ENCODE results near the gene RTN4. TPM values are rescaled to one million over a fixed set of nuclear protein-coding genes. Genes with fewer than 3 reads are reported as not detected.
A peak's percentile ranks its signal among the peaks of the same experiment; 100 is the strongest.

RTN4 gene
- total RNA-seq, 1 experiment from 2014 or later: 200 TPM

DNA sequence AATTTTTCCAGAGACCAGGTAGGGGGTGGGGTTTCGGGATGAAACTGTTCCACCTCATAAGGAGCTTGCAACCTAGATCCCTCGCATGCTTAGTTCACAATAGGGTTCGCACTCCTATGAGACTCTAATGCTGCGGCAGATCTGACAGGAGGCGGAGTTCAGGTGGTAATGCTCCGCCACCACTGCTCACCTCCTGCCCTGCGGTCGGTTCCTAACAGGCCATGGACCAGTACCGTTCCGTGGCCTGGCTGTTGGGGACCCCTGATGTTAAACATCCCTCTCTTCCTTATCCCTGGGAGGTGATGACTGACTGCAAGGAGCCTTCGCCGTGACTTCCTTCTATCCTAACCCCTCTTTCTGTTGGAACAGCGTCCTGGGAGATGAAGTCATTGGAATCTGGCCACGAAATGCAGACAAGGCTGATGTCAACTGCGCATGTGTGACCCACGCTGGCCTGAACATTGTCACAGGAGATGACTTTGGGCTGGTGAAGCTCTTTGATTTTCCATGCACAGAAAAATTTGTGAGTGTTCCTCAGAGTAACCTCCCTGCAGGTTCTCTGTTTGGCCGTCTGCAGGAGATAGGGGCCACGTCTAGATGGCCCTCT lies 82.4 kb downstream of the RTN4 start:
- Histone ChIP-seq H2AK5ac (ENCODE audit: insufficient read length, low read length) (no peak overlapping the region), H3K9ac (ENCODE audit: extremely low read depth, insufficient read length, low read length) (no peak overlapping the region), H3K14ac (ENCODE audit: insufficient read depth, low read length) (no peak overlapping the region), H3K4ac (ENCODE audit: low read depth, low read length) (no peak overlapping the region), H3K27me3 (ENCODE audit: insufficient read depth, low read length) (no peaks in the 10 kb centered on the region), H2AFZ (ENCODE audit: low read length) (no peak overlapping the region), H4K20me1 (ENCODE audit: control insufficient read depth, insufficient read depth, insufficient read length) (no peaks in the 10 kb centered on the region), H3T11ph (ENCODE audit: low read length) (no peak overlapping the region), H3K79me2 (ENCODE audit: insufficient read depth, low read length) (no peaks in the 10 kb centered on the region), H3K9me3 (ENCODE audit: control insufficient read depth, low read depth, low read length) (no peaks in the 10 kb centered on the region), H3K23ac (ENCODE audit: insufficient read length, low read depth, low read length) (no peak overlapping the region), H3K18ac (ENCODE audit: insufficient read length, low read depth, low read length) (no peak overlapping the region), H4K91ac (ENCODE audit: insufficient read length, low read depth, low read length) (no peak overlapping the region), H3K4me1 (ENCODE audit: insufficient read depth, low read length) (peaks cover 2% of the 10 kb centered on the region; the same call in 1 of the 2 replicates), H4K5ac (ENCODE audit: insufficient read length, low read depth, low read length) (no peak overlapping the region), H3K4me2 (ENCODE audit: insufficient read depth, insufficient read length, low read length) (no peak overlapping the region), H2BK120ac (ENCODE audit: low read depth, low read length, poor library complexity, severe bottlenecking) (no peak overlapping the region), H2BK20ac (ENCODE audit: low read depth, low read length, poor library complexity, severe bottlenecking) (no peak overlapping the region), H2BK12ac (ENCODE audit: insufficient read length, low read depth, low read length) (no peak overlapping the region), H3K79me1 (ENCODE audit: insufficient read depth, low read depth, low read length, poor library complexity, severe bottlenecking) (no peaks in the 10 kb centered on the region), H2BK15ac (ENCODE audit: low read depth, low read length) (no peak overlapping the region), H3K56ac (ENCODE audit: insufficient read length, low read depth, low read length) (no peak overlapping the region), H3K27ac (ENCODE audit: insufficient read length, low read depth, low read length) (no peak overlapping the region), H3K23me2 (ENCODE audit: insufficient read length, low read depth, low read length, poor library complexity, severe bottlenecking) (no peaks in the 10 kb centered on the region), H4K8ac (replicated peaks; ENCODE audit: insufficient read length, low read depth, low read length) (no peak overlapping the region), H2BK5ac (ENCODE audit: insufficient read length, low read length) (no peak overlapping the region)
- H3K4me1 Mint-ChIP-seq: peaks cover 30 to 32% of the 10 kb centered on the region in 2 experiments
- peaks cover 19 to 37% (median 23%) of the 10 kb centered on the region in 3 experiments for H3K36me3 Mint-ChIP-seq (ENCODE audit: insufficient read depth in 1 of 3, low read depth in 3 of 3)
- H3K27me3 Mint-ChIP-seq (ENCODE audit: low read depth): no peaks in the 10 kb centered on the region; the same call in 1 of the 2 replicates
- no peaks in the 10 kb centered on the region for H3K9me3 Mint-ChIP-seq
- WGBS (ENCODE audit: extremely low coverage, insufficient read length, low lambda C conversion rate): no CpG with 5 or more reads among the region's 18 CpGs
- no peak overlapping the region for H3K4me3 Mint-ChIP-seq
- TF ChIP-seq, protein P1, sequence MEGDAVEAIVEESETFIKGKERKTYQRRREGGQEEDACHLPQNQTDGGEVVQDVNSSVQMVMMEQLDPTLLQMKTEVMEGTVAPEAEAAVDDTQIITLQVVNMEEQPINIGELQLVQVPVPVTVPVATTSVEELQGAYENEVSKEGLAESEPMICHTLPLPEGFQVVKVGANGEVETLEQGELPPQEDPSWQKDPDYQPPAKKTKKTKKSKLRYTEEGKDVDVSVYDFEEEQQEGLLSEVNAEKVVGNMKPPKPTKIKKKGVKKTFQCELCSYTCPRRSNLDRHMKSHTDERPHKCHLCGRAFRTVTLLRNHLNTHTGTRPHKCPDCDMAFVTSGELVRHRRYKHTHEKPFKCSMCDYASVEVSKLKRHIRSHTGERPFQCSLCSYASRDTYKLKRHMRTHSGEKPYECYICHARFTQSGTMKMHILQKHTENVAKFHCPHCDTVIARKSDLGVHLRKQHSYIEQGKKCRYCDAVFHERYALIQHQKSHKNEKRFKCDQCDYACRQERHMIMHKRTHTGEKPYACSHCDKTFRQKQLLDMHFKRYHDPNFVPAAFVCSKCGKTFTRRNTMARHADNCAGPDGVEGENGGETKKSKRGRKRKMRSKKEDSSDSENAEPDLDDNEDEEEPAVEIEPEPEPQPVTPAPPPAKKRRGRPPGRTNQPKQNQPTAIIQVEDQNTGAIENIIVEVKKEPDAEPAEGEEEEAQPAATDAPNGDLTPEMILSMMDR (conservative IDR thresholded peaks at IDR 0.05): no peak
- peak overlapping the region in 2 of 3 experiments; percentile 43 to 65; a peak in 3 of 7 replicates for H3K27ac Mint-ChIP-seq
- DNase-seq: no peak

Data from H9 (cell line).